DOHH2 (cell line): Measurements from ENCODE around the gene QRFP.

Experiments used
- EZH2phosphoT487 ChIP-seq: fragments of 200-600 bp; sonication (generic); IDR thresholded peaks from 2 replicates; pipeline ENCODE4 v1.6.1; 2017; ENCODE audit warnings: borderline replicate concordance, mild to moderate bottlenecking, antibody characterized with exemption, low read length, moderate library complexity, mixed read lengths
- TF ChIP-seq, protein P1 (sequence below): fragments of 200-600 bp; sonication (generic); IDR thresholded peaks from one replicate; pipeline ENCODE4 v1.5.1; 2014; ENCODE audit warnings: antibody characterized with exemption, mild to moderate bottlenecking, low read depth, low read length; ENCODE audit not compliant: poor library complexity, severe bottlenecking

DNA sequence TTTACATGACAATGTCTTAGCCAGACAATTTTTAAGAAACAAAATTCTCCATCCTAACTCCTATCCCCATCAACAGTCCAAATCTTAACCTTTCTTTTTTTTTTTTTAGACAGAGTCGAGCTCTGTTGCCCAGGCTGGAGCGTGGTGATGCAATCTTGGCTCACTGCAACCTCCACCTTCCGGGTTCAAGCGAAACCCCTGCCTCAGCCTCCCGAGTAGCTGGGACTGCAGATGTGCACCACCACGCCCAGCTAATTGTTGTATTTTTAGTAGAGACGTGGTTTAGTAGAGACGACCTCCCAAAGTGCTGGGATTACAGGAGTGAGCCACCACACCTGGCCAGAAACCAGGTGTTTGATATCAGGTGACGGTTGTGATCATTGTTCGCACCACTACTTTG, 51.4 kb downstream of the QRFP start:
- TF ChIP-seq, protein P1, sequence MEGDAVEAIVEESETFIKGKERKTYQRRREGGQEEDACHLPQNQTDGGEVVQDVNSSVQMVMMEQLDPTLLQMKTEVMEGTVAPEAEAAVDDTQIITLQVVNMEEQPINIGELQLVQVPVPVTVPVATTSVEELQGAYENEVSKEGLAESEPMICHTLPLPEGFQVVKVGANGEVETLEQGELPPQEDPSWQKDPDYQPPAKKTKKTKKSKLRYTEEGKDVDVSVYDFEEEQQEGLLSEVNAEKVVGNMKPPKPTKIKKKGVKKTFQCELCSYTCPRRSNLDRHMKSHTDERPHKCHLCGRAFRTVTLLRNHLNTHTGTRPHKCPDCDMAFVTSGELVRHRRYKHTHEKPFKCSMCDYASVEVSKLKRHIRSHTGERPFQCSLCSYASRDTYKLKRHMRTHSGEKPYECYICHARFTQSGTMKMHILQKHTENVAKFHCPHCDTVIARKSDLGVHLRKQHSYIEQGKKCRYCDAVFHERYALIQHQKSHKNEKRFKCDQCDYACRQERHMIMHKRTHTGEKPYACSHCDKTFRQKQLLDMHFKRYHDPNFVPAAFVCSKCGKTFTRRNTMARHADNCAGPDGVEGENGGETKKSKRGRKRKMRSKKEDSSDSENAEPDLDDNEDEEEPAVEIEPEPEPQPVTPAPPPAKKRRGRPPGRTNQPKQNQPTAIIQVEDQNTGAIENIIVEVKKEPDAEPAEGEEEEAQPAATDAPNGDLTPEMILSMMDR, result no peak
- no peak for TF ChIP-seq EZH2phosphoT487
